Muscle of arm (tissue), 12 donors: ENCODE measurements around the gene MAST1. TPM values are rescaled to one million over a fixed set of nuclear protein-coding genes. Genes with fewer than 3 reads are reported as not detected.
"Not testable (repeated sequence)": the region's sequence is repeated elsewhere in the genome, so short reads cannot be mapped to it uniquely, and the experiment has no call there.

Experiments
- DNase-seq: peaks from one replicate; pipeline ENCODE4 v3.0.0-alpha.2; 2013
- polyA plus RNA-seq, 12 donors: library from polyadenylated mRNA; unstranded; fragments of 120-200 nt; gene quantifications; one replicate each; pipeline ENCODE4 v1.2.1, GENCODE V29; 2013; ENCODE audit not compliant: insufficient read length in 12 of 12

Gene MAST1
- polyA plus RNA-seq, 12 donors = 0.16 to 12.0 (median 0.62) TPM; not detected in 1

GRCh38 chr19:12799742-12800465 lies 38.4 kb upstream of the MAST1 start:
- DNase-seq = no peak

GRCh38 chr19:12800466-12800770 lies 37.9 kb upstream of the MAST1 start:
- no peak for DNase-seq

DNA sequence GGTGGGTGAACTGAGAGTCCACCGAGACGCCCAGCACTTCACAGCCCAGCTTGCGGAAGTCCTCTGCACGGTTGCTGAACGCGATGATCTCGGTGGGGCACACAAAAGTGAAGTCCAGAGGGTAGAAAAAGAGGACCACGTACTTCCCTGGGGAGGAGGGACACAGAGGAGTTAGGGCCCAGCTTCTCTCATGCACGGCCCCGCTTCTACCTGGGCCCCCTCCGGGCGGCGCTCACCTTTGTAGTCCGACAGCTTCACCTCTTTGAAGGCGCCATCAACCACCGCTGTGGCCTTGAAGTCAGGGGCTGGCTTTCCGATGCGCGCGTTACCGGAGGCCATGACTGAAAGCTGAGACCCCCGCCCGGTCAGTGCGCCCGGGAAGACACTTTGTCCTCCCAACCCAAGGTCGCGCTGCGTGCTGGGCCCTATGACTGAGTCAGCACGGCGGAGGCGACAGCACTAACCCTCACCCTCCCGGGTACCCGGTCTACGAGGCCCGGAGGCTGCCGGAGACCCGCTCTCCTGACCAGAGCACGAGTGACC lies 37.3 kb upstream of the MAST1 start:
- DNase-seq = no peak

- DNase-seq = no peak
Measured at GRCh38 chr19:12801466-12802266, 36.6 kb upstream of the MAST1 start, which contains the start of the genes PRDX2 and THSD8. PRDX2 (minus strand) TSS chr19:12801800; CDS start chr19:12801261, 539 bp downstream. THSD8 (plus strand) TSS chr19:12802069; CDS start chr19:12802072, 3 bp downstream.

- DNase-seq = no peak
Measured at GRCh38 chr19:12802267-12803106, 35.8 kb upstream of the MAST1 start.

- no peak for DNase-seq
Measured at GRCh38 chr19:12804051-12804450, 34.3 kb upstream of the MAST1 start.

DNA sequence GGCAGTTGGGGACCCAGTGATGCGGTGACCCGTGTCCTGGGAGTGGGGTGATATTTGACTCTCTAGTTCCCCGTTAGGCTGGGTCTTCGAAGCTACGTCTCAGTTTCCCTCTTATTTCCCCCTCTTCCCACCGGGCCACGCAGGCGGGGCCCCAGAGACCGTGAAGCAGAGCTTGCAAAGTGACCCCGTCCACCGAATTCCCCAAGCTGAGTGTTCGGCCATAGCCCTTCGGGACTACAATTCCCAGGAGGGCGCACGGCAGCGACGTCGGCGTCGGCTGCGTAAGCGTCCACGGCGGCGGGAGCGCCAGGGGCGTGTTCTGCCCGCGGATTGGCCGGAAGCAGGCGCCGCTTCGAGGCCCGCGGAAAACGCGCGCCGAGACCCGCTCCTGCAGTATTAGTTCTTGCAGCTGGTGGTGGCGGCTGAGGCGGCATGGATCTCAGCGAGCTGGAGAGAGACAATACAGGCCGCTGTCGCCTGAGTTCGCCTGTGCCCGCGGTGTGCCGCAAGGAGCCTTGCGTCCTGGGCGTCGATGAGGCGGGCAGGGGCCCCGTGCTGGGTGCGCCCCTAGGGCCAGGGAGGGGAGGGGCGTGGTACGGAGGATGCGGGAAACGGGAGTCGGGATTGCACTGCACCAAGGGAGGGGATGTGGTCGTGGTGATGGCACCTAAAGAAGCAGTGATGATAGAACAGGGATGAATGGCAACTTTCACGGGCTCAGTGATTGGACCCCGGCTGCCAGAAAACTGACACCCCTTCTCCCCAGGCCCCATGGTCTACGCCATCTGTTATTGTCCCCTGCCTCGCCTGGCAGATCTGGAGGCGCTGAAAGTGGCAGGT lies 31.9 kb upstream of the MAST1 start, which contains the start of gene RNASEH2A:
TSS of gene RNASEH2A (plus strand) at position 343 of the 840 bp plus-strand sequence. CDS start at position 433, 90 bp downstream.
- peak; percentile 91 for DNase-seq

- DNase-seq = no peak
Measured at GRCh38 chr19:12815088-12815487, 23.2 kb upstream of the MAST1 start.

DNA sequence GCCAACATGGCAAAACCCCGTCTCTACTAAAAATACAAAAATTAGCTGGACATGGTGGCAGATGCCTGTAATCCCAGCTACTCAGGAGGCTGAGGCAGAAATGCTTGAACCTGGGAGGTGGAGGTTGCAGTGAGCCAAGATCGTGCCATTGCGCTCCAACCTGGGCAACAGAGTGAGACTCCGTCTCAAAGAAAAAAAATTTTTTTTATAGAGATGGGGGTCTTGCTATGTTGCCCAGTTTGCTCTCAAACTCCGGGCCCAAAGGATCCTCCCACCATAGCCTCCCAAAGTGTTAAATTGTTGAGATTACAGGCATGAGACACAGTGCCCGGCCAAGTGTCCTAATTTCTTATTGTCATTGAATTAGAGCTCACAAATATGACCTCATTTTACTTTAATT lies 21.1 kb upstream of the MAST1 start:
- not testable (repeated sequence) for DNase-seq

- DNase-seq = not testable (repeated sequence)
Measured at GRCh38 chr19:12817810-12818209, 20.5 kb upstream of the MAST1 start.

DNA sequence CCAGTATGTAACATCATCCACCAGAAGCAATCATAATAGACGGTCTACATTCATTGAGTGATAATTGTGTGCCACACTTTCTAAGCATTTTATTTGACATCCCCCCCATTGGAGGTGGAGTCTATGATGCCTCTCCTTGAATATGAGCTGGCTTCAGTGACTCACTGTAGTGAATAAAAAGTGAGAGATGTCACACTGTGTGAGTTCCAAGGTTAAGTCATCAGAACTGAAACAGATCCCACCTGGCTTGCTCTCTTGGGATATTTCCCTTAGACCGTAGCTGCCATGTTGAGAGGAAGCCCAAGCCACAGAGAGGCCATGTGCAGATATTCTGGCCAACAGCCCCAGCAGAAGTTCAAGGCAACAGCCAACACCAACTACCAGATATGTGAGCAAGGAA lies 16.6 kb upstream of the MAST1 start:
- DNase-seq = no peak

DNA sequence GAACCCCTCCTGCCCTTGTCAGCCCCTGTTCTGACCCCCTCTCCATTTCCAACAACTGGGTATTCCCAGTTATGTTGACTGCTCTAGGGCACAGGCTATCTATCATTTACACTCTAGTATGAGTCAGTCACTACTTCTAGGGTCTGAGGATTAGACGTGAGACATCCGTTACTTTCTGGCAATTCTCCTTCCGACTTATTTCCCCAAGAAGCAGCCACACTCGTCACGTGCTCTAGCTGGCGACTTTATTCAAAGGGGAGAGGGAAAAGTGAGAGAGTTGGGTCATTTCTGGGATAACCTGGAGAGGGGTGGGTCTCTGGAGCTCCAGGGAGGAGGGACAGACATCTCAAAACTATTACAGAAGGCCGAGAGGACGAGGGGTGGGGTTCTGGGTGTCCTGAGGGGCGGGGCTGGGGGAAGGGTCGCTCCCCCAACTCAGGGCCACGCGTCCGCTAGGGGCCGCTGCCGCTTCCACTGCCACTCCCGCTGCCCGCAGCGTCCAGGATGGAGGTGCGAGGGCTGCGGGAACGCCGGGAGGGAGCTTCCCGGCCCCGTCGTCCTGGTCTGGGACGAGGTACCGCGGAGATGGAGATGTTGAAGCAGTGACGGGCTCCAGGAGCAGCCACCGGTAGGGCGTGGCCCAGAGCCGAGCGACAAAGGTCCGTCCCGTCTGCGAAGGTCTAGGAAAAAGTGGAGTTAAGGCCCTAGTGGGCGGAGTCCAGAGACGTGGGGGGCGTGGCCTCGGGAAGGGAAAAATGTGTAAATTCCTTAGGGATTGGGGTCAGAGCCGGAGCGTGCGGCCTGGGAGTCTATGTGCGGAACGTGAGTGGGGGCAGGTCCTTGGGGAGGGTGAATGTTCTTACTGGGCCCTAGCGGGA lies 12.8 kb upstream of the MAST1 start:
- DNase-seq = no peak

GRCh38 chr19:12828494-12828893 lies 9.8 kb upstream of the MAST1 start:
- no peak for DNase-seq

GRCh38 chr19:12833418-12833737 lies 4.9 kb upstream of the MAST1 start:
- DNase-seq = no peak

DNA sequence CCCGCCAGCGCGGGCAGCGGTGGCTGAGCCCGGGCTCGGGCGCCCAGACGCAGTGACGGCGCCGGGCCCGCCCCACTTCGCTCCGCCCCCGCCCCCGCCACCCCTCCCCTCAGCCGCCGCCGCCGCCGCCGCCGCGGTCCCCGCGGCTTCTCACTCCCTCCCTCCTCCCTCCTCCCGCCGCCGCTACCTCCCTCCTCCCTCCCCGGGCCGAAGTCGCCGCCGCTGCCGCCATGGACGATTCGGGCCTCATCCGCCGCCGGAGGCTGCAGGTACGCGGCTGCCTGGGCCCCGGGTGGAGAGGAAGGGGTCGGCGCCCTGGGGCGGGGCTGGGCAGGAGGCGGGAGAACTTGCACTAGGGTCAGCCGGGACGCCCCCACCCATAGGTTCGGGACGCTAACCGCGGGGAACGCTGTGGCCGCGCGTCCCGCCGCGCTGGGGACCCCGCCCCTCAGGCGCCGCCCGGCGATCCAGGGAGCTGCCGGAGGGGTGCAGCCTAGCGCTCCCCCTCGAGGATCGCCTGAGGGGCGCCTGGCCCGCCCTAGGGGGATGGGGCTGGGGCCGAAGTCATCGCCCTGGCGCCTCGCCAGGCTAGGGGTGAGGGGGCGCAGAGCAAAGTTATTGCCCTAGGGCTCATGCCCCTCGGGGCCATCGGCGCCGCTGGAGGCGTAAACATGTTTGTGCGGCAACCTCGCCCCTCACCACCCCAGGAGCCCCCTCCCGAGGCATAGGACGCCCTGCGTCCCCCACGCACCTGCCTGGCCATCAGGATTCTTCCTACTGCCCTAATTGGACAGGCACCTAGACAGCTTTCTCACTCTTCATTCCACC lies 4.4 kb upstream of the MAST1 start:
- DNase-seq = no peak

- no peak for DNase-seq
Measured at GRCh38 chr19:12834566-12834943, 3.8 kb upstream of the MAST1 start, which contains the start of gene RTBDN. RTBDN (minus strand) TSS chr19:12834579; CDS start chr19:12829979, 4,600 bp downstream.

DNA sequence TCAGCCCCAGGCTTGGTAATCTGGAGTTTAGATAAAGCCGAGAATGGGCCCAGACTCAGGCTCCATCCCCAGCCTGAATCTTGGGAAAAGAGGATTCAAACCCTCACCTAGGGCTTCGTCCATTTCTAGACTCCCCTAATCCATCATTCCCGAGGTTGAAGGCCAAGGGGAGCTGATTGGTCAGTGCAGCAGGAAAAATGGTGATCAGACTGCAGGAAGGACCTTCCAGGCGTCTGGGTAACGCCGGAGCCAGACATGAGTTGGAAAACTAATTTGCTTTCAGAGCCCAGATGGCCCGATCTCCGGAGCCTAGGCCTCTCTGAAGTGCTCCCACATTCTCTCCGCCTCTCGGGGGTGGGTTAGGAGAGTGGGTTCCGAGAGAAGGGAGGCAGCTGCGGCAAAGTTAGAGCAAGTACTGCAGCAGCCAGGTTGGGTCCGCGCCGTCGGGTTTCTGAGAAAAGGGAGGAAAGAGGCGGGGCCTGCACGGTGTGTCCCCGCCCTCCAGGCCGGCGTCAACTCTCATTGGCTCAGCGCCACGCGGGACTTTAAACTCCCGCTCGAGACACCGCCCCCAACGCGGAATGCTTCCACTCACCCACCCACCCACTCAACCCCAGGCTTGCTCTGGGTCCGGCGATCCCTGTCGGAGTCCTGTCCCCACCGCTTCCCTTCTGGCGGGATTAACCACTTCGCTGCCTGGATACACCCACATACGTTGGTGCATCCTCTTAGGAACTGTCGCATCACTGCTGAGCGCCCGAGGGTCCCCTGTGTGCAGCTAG lies 3.1 kb upstream of the MAST1 start:
- DNase-seq = no peak

- no peak for DNase-seq
Measured at GRCh38 chr19:12836529-12836863, 1.8 kb upstream of the MAST1 start.
